SW480 (cell line): ENCODE measurements around the gene PRB3.

Source experiments
- DNase-seq: peaks from one replicate; pipeline ENCODE4 v3.0.0-alpha.2; 2016; ENCODE audit warnings: low spot score

Gene PRB3

DNA sequence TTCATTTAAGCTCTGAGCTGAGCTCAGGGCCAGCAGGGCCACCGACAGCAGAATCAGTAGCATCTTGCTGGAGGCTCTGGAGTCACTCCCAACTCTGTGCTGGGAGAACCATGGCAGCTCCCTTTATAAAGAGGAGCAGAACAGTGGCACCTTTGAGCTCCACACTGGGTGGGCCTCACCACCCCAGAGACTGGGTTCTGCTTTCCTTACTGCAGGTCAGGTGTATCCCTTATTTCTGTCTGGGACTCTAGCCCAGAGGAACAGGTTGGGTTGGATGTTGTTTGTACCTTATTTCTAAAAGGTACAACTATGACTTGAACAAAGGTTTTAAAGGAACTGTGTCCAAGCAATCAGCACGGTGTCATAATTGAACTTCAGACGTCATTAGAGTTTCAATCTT is at the start of gene PRB3:
Gene PRB3 (minus strand): TSS at position 101 of the 400 bp plus-strand sequence. CDS start 38 bp downstream, at position 63.
- no peak for DNase-seq

DNA sequence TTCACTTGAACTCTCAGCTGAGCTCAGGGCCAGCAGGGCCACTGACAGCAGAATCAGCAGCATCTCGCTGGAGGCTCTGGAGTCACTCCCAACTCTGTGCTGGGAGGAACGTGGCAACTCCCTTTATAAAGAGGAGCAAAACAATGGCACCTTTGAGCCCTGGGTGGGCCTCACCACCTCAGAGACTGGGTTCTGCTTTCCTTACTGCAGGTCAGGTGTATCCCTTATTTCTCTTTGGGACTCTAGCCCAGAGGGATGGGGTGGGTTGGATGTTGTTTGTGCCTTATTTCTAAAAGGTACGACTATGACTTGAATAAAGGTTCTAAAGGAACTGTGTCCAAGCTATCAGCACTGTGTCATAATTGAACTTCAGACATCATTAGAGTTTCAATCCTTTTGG is 40.8 kb upstream of the PRB3 start, which contains the start of gene PRB4:
Gene PRB4 (minus strand): TSS at position 101 of the 400 bp plus-strand sequence. CDS start 38 bp downstream, at position 63.
- no peak for DNase-seq

DNA sequence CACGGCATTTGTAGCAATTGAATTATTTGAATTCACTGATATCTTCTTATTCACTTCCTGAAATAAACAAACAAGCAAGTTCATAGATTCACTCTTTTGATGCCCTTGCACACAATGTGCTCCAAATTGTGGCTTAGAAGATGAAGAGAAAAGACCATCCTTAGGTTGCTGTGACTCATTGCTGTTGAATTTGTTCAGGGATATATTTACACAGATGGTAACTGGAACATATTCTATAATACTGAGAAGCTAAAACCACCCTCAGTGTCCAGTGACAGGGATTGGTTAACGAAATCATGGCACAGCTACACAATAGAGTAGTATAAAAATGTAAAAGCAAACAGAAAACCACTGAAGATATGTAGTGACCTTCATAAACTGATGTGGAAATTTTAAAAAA is 37.6 kb upstream of the PRB3 start:
- DNase-seq: no peak

DNA sequence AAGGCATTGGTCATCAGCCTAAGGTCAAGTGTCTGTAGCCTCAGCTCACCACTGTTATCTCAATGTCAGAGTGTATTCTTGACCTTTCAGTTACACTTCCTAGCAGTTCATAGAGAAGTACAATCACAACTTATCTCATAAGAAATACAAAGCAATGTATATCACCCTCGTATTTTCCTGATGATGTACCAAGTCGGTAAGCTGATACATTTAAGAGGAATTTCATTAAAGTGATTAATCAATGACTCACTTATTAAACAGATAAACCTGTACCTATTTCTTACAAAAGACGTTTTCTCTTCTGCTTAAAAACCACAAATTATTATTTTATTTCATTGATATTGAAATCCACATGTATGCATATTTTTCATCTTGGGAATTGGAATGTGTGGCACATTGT is 3.9 kb upstream of the PRB3 start:
- no peak for DNase-seq

DNA sequence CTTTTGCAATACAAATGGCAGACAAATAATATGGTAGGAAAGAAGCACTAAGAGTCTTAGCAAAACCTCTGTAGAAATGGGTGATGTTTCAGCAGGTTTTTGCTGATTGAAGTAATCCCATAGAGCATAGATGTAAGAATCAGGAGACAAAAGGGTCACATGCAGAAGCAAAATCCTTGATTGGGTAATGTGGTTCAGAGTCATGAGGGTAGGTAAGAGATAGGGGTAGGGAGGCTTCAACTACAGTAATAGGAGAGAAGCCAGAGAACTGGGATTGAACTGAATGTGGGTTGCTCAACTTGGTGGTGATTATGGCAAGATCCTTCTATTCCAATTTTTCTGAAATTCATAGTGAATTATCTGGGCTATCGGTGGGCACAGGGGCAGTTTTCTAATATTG is 5.0 kb downstream of the PRB3 start:
- no peak for DNase-seq

DNA sequence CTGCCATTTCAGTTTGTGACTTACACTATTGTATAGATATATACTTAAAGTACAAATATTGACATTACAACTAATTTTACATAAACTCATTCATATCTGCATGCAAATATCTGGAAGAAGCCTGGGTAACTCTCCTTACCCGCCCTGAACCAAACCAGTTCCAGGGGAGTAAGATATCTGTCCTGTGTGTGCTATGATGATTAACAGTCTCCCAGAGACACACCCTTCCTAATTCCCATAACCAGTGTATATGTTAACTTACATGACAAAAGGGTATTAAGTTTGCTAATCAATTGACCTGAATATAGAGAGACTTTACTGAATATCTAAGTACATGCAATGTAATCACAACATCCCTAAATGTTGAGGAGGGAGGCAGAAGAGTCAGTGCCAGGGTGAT is 23.0 kb downstream of the PRB3 start:
- DNase-seq: no peak

DNA sequence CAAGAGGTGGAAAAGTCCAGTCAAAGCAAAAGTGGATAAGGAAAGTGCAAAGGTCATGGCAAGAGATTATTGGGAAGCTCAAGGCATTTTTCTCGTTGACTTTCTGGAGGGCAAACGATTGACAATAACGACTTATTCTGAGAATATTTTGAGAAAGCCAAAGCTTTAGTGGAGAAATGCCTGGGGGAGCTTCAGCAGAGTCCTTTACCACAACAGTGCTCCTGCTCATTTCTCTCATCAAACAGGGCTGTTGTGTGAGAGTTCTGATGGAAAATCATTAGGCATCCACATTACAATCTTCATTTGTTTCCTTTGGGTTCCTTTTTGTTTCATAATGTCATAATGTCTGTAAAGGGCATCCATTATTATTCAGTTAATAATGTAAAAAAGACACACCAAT is 26.9 kb downstream of the PRB3 start:
- DNase-seq: no peak

DNA sequence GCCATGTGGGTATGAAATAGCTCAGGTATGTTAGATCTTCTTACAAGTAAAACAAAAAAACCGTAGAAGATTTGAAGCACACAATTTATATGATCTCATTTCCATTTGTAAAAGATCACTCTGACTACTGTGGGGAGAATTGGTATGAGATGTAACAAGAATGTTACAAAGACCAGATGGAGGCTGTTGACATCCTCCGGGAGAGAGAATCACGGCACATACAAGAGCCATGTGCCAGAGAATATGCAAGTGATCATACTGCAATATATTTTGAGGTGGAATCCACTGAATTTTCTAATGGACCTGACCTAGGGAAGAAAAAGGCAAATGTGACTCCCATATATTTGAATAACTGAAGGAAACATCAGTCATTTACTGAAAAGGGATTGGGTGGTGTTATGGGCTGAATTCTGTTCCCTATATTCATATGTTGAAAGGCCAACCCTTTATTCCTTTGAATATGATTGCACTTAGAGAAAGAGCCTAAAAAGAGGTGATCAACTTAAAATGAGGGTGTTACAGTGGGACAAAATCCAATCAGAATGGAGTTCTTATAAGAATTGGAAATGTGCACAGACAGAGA is 29.1 kb downstream of the PRB3 start:
- no peak for DNase-seq

DNA sequence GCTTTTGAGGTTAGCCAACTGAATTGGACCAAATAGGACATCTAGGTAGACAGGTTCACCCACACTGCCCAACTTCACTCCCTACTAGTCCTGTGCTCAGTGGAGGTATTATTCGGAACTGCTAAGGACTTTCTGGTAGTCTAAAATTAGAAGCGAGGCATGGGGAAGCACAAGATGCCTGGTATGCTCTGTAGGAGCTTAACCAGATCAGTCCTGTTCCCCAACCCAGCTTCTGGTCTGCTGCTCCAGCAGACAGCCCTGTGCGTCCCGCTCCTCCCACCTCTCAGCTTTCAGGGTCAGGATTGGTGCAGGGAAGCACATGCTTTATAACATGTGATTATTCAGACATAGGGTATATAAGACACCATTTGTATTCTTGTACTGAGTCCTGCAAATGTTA is 31.2 kb downstream of the PRB3 start:
- DNase-seq: no peak

DNA sequence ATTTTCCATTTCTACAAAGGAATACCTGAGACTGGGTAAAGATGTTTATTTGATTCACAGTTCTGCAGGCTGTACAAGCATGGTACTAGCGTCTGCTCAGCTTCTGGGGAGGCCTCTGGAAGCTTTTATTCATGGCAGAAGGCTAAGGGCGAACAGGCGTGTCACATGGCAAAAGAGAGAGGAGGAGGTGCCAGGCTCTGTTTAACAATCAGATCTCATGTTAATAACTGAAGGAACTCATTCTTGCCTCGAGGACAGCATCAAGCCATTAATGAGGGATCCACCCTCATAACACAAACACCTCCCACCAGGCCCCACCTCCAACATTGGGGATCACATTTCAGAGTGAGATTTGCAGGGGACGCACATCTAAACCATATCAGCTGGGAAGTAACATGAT is 36.0 kb downstream of the PRB3 start:
- no peak for DNase-seq

DNA sequence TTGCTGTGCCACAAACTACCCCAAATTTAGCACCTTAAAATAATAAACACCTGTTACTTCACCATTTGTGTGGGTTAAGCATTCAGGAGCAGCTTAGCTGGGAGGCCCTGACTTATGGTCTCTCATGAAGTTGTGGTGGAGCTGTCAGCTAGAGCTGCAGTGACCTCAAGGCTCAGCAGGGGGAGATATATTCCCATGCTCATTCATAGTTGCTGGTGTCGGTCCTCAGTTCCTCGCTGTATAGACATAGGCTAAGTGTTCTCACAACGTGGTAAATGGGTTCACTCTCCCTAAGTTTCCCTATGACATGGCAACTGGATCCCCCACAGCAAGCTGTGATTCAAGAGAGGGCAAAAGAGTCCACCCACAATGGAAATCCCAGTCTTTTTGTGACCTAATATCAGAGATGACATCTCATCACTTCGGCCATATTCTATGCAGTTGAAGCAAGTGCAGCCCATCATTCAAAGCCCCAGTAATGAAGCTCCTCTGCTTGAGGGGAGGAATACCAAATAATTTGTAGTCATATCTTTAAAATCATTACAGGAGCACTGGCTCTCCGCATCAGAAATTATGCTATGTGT is 41.1 kb downstream of the PRB3 start:
- peak; percentile 74 for DNase-seq

DNA sequence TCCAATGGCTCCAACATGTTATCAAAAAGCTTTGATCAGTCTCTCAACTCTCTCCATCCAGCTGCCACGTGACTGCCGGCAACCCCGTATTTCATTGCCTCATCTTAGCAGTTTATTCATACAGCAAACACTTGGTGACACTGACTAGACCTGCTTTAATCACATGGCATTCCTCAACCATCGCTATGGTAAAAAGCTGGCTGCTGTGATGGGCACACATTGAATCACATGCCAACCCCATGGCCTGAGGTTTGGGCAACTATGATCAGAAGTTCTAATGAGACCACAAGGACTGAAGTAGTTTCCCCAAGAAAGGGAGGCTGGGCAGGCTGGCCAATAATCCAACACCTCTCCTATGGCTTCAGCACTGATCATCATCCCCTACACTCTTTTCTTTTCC is 42.1 kb downstream of the PRB3 start:
- DNase-seq: no peak
